HepG2 (cell line): ENCODE results near the gene DACH2. TPM values are rescaled to one million over a fixed set of nuclear protein-coding genes. Genes with fewer than 3 reads are reported as not detected.

Experiments used
- ATAC-seq: fragments of 200-7000 bp; cut with Tn5 transposase; 3 replicates; pipeline ENCODE4 v1.9.1; 2020; ENCODE audit warnings: mild to moderate bottlenecking, moderate library complexity
- BruUV-seq: library from RNA; stranded (reverse); fragments of 400-500 nt; replicated peaks from 2 replicates; lab custom pipeline; 2021; lab: Mats Ljungman, UMichigan
- CTCF ChIA-PET: fragments of 300-600 bp; formaldehyde crosslinking; extraction: SDS; loops from one replicate; lab custom pipeline; 2021; ENCODE audit warnings: low total read pairs, inconsistent platforms, low intra/inter-chr PET ratio; lab: Yijun Ruan, JAX
- POLR2A ChIA-PET: fragments of 350-600 bp; sonication (Branson Sonifier 250); formaldehyde crosslinking; loops from one replicate; lab custom pipeline; 2020; ENCODE audit warnings: antibody characterized with exemption, inconsistent platforms; lab: Yijun Ruan, JAX
- DNase-seq: peaks from one replicate; pipeline ENCODE4 v3.0.0-alpha.2; 2015; ENCODE audit warnings: low spot score
- FAIRE-seq: peaks from 3 replicates; lab custom pipeline; 2011; peaks lifted over from hg19 to GRCh38; lab: Jason Lieb, UNC
- H2AFZ ChIP-seq: one replicate; pipeline ENCODE4 v1.6.1; 2011; ENCODE audit warnings: low read length, inconsistent platforms
- H3K27ac ChIP-seq: fragments of 300-600 bp; 3 replicates; pipeline ENCODE4 v1.8.0; 2011; ENCODE audit warnings: mixed run types, mild to moderate bottlenecking, mixed read lengths, low read length, inconsistent platforms; ENCODE audit not compliant: insufficient read depth; ENCODE audit errors: extremely low read length
- H3K27me3 ChIP-seq, 2 experiments: fragments of 200-600 bp in 1 of 2; 2 replicates in 1 of 2; 3 replicates in 1 of 2; pipeline versions ENCODE4 v1.6.0 to v1.8.0; 2011; ENCODE audit warnings: low read length in 2 of 2, mild to moderate bottlenecking in 2 of 2, moderate library complexity in 2 of 2, inconsistent platforms in 1 of 2; ENCODE audit not compliant: insufficient read depth in 2 of 2, control insufficient read depth in 1 of 2
- H3K36me3 ChIP-seq, 2 experiments: fragments of 200-600 bp in 1 of 2; replicated peaks in 1 of 2; 2 replicates in 1 of 2; 3 replicates in 1 of 2; pipeline versions ENCODE4 v1.5.1 to v1.8.0; 2011; ENCODE audit warnings: low read length in 2 of 2, inconsistent platforms in 1 of 2; ENCODE audit not compliant: insufficient read depth in 2 of 2, control insufficient read depth in 1 of 2
- H3K4me1 ChIP-seq: 2 replicates; pipeline ENCODE4 v1.5.1; 2012; ENCODE audit warnings: low read length, inconsistent platforms; ENCODE audit not compliant: insufficient read depth
- H3K4me2 ChIP-seq: 2 replicates; pipeline ENCODE4 v1.6.0; 2011; ENCODE audit warnings: low read depth, low read length, inconsistent platforms
- H3K4me3 ChIP-seq, 3 experiments: fragments of 200-600 bp in 1 of 3; sonication (generic), shearing (Covaris generic) in 1 of 3; replicated peaks in 1 of 3; 2 replicates each; pipeline ENCODE4 v1.5.1; 2011 to 2016; ENCODE audit warnings: low read length in 3 of 3, inconsistent platforms in 2 of 3, low read depth in 2 of 3, mild to moderate bottlenecking in 2 of 3, control low read depth in 1 of 3, mixed read lengths in 1 of 3; ENCODE audit not compliant: insufficient read depth in 1 of 3
- H3K79me2 ChIP-seq: one replicate; pipeline ENCODE4 v1.6.1; 2011; ENCODE audit warnings: low read length, inconsistent platforms; ENCODE audit not compliant: insufficient read depth
- H3K9ac ChIP-seq: 2 replicates; pipeline ENCODE4 v1.6.0; 2011; ENCODE audit warnings: mild to moderate bottlenecking, low read depth, low read length, inconsistent platforms; ENCODE audit not compliant: insufficient read depth
- H3K9me3 ChIP-seq: 2 replicates; pipeline ENCODE4 v1.5.1; 2012; ENCODE audit warnings: mild to moderate bottlenecking, low read length
- H4K20me1 ChIP-seq: 2 replicates; pipeline ENCODE4 v1.6.0; 2011; ENCODE audit warnings: inconsistent platforms, mild to moderate bottlenecking, low read length, moderate library complexity; ENCODE audit not compliant: insufficient read depth
- FOXJ3 ChIP-seq: sonication (generic); formaldehyde crosslinking; IDR thresholded peaks from 2 replicates; pipeline ENCODE4 v1.4.0; 2020; ENCODE audit warnings: missing genetic modification reagents, mild to moderate bottlenecking, borderline replicate concordance
- KLF16 ChIP-seq, 2 experiments: sonication (generic) in 1 of 2; formaldehyde crosslinking in 1 of 2; IDR thresholded peaks; 2 replicates each; pipeline versions ENCODE4 v1.6.1 to v1.8.0; 2016 to 2023; ENCODE audit warnings: missing genetic modification reagents in 2 of 2, missing compliant biosample characterization in 1 of 2
- NFKB2 ChIP-seq: sonication (generic); formaldehyde crosslinking; IDR thresholded peaks from 2 replicates; pipeline ENCODE4 v1.4.0; 2020; ENCODE audit warnings: missing genetic modification reagents, borderline replicate concordance
- RBM39 ChIP-seq: fragments of 200-400 bp; formaldehyde crosslinking; IDR thresholded peaks from one replicate; pipeline ENCODE4 v1.6.1; 2018; ENCODE audit warnings: antibody characterized with exemption, mild to moderate bottlenecking, low read depth, low read length; ENCODE audit not compliant: poor library complexity, severe bottlenecking
- SOX6 ChIP-seq, 2 experiments: fragments of 450-650 bp in 1 of 2; sonication (generic) in 1 of 2; formaldehyde crosslinking in 1 of 2; IDR thresholded peaks; 2 replicates each; pipeline versions ENCODE4 v1.4.0 to v1.6.1; 2017 to 2020; ENCODE audit warnings: antibody characterized with exemption in 1 of 2, mild to moderate bottlenecking in 1 of 2, missing genetic modification reagents in 1 of 2
- TOE1 ChIP-seq: sonication (generic); formaldehyde crosslinking; IDR thresholded peaks from 2 replicates; pipeline ENCODE4 v1.4.0; 2020; ENCODE audit warnings: mild to moderate bottlenecking, missing genetic modification reagents
- ZNF12 ChIP-seq: sonication (generic); formaldehyde crosslinking; IDR thresholded peaks from 2 replicates; pipeline ENCODE4 v1.5.0; 2020; ENCODE audit warnings: missing genetic modification reagents
- ZNF350 ChIP-seq: sonication (generic); formaldehyde crosslinking; IDR thresholded peaks from 2 replicates; pipeline ENCODE4 v1.4.0; 2020; ENCODE audit warnings: mild to moderate bottlenecking, low read depth, missing genetic modification reagents, borderline replicate concordance
- ZNF564 ChIP-seq: sonication (generic); formaldehyde crosslinking; IDR thresholded peaks from 2 replicates; pipeline ENCODE4 v1.8.1; 2023; ENCODE audit warnings: mild to moderate bottlenecking, missing genetic modification reagents
- ZNF660 ChIP-seq: sonication (generic); formaldehyde crosslinking; IDR thresholded peaks from 2 replicates; pipeline ENCODE4 v1.5.1; 2020; ENCODE audit warnings: mild to moderate bottlenecking, low read depth, missing genetic modification reagents, borderline replicate concordance
- WGBS: methylation state at CpG from one replicate; pipeline ENCODE4 v1.1.6; 2017; ENCODE audit warnings: low lambda C conversion rate; 5-methylcytosine and 5-hydroxymethylcytosine counted together
- in situ Hi-C: cut with HindIII; loops from 2 replicates; pipeline ENCODE4 v1.10.0; 2017; ENCODE audit warnings: low pct_unique_long_range_greater_than_20kb; ENCODE audit not compliant: extremely low pct_ligation_motif_present
- intact Hi-C: fragments of 100-400 bp; cut with micrococcal nuclease; formaldehyde crosslinking; loops from one replicate; pipeline ENCODE4 v1.10.0; 2022; ENCODE audit not compliant: unreplicated experiment
- polyA plus RNA-seq, 8 experiments: library from polyadenylated mRNA; depleted of rRNA in 3 of 8; stranded (reverse) in 7 of 8; unstranded in 1 of 8; fragments of >200 nt; fragmentation: Illumina TruSeq in 4 of 8; extraction: Trizol in 4 of 8; gene quantifications; 2 replicates each; pipeline versions ENCODE4 v1.2.1 to v1.2.3, GENCODE V29; 2011 to 2016; ENCODE audit warnings: low read depth in 4 of 8, missing spikeins in 1 of 8, mixed read lengths in 1 of 8; ENCODE audit not compliant: insufficient read depth in 1 of 8
- total RNA-seq, 5 experiments: library from RNA; depleted of rRNA; stranded (reverse); fragments of >200 nt; fragmentation: Illumina TruSeq; extraction: Trizol; gene quantifications; 2 replicates each; pipeline ENCODE4 v1.2.3, GENCODE V29; 2016; ENCODE audit warnings: low read depth in 1 of 5
- TF ChIP-seq, protein P1 (sequence below): IDR thresholded peaks from 2 replicates; pipeline ENCODE4 v1.6.1; 2016; ENCODE audit warnings: low read depth, borderline replicate concordance
- TF ChIP-seq, protein P2 (sequence below): IDR thresholded peaks from 2 replicates; pipeline ENCODE4 v1.6.1; 2016; ENCODE audit warnings: missing biosample characterization, missing genetic modification reagents, low read depth
- TF ChIP-seq, protein P3 (sequence below): sonication (generic); formaldehyde crosslinking; IDR thresholded peaks from 2 replicates; pipeline ENCODE4 v1.5.1; 2020; ENCODE audit warnings: mild to moderate bottlenecking, missing genetic modification reagents, borderline replicate concordance

DACH2 gene
- total and polyA plus RNA-seq, 2 of the 13 experiments (the other 11 are each of a cell fraction or from before 2014, with no cell fraction given) = not detected

DNA sequence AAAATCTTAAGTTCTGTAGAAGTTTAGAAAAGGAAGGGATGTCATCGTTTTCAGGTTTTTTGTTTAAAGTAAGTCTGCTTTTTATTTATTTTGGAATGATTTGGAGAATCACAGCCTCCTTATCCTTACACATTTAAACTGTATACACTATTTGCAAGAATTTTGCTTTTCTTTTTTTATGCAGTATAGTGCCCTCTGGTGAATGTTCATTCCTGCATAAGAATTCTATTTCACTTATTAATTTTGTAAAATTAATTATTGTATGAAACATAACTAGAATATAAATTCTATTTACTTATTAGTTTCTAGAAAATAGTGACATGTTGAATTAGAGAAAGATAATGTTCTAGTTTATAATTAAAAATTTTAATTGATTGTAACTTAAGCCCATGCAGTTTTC is 44.6 kb downstream of the DACH2 start:
- Histone ChIP-seq H2AFZ (no peak overlapping the region), H3K27ac (no peak overlapping the region), H3K4me2 (no peak overlapping the region), H3K9ac (no peak overlapping the region)
- no TSS peak for BruUV-seq
- intact Hi-C loops = no loop called here
- TF ChIP-seq ZNF660 (CRISPR knock-in tag) = no peak
- TF ChIP-seq KLF16 (CRISPR knock-in tag; IDR thresholded peaks at IDR 0.05) = no peak
- no peak for TF ChIP-seq TOE1 (CRISPR knock-in tag)
- no peak for TF ChIP-seq RBM39
- TF ChIP-seq ZNF12 (CRISPR knock-in tag) = no peak
- TF ChIP-seq, protein P1, sequence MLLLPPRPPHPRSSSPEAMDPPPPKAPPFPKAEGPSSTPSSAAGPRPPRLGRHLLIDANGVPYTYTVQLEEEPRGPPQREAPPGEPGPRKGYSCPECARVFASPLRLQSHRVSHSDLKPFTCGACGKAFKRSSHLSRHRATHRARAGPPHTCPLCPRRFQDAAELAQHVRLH (CRISPR knock-in tag) = no peak
- TF ChIP-seq, protein P2, sequence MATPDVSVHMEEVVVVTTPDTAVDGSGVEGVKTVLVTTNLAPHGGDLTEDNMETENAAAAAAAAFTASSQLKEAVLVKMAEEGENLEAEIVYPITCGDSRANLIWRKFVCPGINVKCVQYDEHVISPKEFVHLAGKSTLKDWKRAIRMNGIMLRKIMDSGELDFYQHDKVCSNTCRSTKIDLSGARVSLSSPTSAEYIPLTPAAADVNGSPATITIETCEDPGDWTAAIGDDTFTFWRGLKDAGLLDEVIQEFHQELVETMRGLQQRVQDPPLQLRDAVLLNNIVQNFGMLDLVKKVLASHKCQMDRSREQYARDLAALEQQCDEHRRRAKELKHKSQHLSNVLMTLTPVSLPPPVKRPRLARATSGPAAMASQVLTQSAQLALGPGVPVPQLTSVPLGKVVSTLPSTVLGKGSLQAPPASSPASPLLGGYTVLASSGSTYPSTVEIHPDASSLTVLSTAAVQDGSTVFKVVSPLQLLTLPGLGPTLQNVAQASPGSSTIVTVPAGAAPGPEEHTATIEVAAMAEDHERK (CRISPR knock-in tag) = no peak
- no peak for TF ChIP-seq SOX6 (IDR thresholded peaks at IDR 0.05)
- no peak for TF ChIP-seq SOX6 (CRISPR knock-in tag; IDR thresholded peaks at IDR 0.05)
- no peak for TF ChIP-seq ZNF564 (CRISPR knock-in tag)
- no peak for TF ChIP-seq FOXJ3 (CRISPR knock-in tag)
- no peak for TF ChIP-seq NFKB2 (CRISPR knock-in tag)
- TF ChIP-seq ZNF350 (CRISPR knock-in tag) = no peak
- TF ChIP-seq, protein P3, sequence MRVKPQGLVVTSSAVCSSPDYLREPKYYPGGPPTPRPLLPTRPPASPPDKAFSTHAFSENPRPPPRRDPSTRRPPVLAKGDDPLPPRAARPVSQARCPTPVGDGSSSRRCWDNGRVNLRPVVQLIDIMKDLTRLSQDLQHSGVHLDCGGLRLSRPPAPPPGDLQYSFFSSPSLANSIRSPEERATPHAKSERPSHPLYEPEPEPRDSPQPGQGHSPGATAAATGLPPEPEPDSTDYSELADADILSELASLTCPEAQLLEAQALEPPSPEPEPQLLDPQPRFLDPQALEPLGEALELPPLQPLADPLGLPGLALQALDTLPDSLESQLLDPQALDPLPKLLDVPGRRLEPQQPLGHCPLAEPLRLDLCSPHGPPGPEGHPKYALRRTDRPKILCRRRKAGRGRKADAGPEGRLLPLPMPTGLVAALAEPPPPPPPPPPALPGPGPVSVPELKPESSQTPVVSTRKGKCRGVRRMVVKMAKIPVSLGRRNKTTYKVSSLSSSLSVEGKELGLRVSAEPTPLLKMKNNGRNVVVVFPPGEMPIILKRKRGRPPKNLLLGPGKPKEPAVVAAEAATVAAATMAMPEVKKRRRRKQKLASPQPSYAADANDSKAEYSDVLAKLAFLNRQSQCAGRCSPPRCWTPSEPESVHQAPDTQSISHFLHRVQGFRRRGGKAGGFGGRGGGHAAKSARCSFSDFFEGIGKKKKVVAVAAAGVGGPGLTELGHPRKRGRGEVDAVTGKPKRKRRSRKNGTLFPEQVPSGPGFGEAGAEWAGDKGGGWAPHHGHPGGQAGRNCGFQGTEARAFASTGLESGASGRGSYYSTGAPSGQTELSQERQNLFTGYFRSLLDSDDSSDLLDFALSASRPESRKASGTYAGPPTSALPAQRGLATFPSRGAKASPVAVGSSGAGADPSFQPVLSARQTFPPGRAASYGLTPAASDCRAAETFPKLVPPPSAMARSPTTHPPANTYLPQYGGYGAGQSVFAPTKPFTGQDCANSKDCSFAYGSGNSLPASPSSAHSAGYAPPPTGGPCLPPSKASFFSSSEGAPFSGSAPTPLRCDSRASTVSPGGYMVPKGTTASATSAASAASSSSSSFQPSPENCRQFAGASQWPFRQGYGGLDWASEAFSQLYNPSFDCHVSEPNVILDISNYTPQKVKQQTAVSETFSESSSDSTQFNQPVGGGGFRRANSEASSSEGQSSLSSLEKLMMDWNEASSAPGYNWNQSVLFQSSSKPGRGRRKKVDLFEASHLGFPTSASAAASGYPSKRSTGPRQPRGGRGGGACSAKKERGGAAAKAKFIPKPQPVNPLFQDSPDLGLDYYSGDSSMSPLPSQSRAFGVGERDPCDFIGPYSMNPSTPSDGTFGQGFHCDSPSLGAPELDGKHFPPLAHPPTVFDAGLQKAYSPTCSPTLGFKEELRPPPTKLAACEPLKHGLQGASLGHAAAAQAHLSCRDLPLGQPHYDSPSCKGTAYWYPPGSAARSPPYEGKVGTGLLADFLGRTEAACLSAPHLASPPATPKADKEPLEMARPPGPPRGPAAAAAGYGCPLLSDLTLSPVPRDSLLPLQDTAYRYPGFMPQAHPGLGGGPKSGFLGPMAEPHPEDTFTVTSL = no peak
- TF ChIP-seq, all 625 proteins: peak for 0
- Histone ChIP-seq H3K27me3 (no peaks in the 10 kb centered on the region), H4K20me1 (no peaks in the 10 kb centered on the region), H3K79me2 (no peaks in the 10 kb centered on the region), H3K36me3 (no peaks in the 10 kb centered on the region), H3K4me3 (no peak overlapping the region), H3K4me1 (no peaks in the 10 kb centered on the region), H3K9me3 (no peaks in the 10 kb centered on the region)
- ChIA-PET POLR2A (no interaction called here), CTCF (no interaction called here)
- FAIRE-seq (no peak), DNase-seq (no peak), ATAC-seq (no peak)
- WGBS = 0% methylated on average over 1 of the region's 1 CpG
- in situ Hi-C loops = no loop called here
